VCaP (cell line): ENCODE results near the gene DNPH1.

Experiments
- H3K27ac ChIP-seq: fragments of 450-650 bp; 2 replicates; pipeline ENCODE4 v1.5.1; 2017
- TF ChIP-seq, protein P1 (sequence below): fragments of 450-650 bp; conservative IDR thresholded peaks from 2 replicates; pipeline ENCODE4 v1.5.1; 2017; ENCODE audit warnings: mild to moderate bottlenecking, moderate library complexity

The DNPH1 gene

DNA sequence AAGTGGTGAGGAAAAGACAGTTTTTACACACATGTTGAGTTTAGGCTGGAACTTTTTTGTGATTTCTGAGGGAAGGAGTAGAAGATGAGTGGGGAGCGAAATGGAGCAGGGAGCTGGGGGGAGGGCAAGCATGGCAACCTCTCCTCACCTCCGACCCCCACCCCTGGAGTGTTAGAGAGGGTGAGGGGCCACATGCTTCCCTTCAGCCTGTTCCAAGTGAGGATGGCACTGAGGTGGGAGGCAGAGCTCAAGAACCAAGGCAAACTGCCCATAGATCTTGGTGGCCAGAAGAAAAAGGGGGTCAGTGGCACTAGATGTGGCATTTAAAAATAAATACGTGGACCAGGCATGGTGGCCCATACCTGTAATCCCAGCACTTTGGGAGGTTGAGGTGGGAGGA is 18.8 kb upstream of the DNPH1 start:
- TF ChIP-seq, protein P1, sequence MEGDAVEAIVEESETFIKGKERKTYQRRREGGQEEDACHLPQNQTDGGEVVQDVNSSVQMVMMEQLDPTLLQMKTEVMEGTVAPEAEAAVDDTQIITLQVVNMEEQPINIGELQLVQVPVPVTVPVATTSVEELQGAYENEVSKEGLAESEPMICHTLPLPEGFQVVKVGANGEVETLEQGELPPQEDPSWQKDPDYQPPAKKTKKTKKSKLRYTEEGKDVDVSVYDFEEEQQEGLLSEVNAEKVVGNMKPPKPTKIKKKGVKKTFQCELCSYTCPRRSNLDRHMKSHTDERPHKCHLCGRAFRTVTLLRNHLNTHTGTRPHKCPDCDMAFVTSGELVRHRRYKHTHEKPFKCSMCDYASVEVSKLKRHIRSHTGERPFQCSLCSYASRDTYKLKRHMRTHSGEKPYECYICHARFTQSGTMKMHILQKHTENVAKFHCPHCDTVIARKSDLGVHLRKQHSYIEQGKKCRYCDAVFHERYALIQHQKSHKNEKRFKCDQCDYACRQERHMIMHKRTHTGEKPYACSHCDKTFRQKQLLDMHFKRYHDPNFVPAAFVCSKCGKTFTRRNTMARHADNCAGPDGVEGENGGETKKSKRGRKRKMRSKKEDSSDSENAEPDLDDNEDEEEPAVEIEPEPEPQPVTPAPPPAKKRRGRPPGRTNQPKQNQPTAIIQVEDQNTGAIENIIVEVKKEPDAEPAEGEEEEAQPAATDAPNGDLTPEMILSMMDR = no peak
- H3K27ac ChIP-seq = peak overlapping the region; percentile 75; the same call in 1 of the 2 replicates

GRCh38 chr6:43247114-43247999 is 18.1 kb upstream of the DNPH1 start:
- H3K27ac ChIP-seq = peak overlapping the region; percentile 75

DNA sequence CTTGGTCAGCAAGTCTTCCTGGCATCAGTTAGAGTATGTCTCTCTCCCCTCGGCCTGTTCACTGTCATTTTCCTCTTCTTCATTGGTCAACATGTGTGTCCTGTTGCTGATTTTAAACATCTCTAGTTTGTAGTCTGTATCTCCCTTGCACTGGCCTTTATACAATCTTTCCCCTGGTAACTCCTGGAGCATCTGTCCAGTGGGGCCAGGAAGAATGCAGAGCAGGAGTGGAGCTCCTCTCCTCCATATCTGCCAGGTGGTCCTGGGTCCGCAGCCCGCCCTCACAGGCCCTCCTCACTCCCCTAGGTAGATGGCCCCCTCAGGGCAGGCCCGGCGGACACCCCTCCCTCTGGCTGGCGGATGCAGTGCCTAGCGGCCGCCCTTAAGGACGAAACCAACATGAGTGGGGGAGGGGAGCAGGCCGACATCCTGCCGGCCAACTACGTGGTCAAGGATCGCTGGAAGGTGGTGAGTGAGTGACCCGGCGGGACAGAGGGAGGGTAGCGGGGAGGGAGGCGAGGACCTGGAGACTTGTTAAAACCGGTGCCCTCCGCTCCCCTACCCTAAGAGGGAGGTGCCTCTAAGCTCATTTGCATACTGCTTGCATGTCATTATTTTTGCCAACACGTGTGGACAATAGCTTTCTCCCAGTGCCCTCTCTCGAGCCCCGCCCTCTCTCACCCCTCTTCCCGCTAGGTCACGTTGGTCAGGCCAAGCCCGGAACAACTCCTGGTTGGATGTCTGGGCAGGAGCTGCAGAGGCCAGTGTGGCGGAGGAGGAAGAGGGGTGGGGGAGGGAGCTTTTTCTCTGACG is 17.2 kb upstream of the DNPH1 start:
- TF ChIP-seq, protein P1 = peak; percentile 1; the same call in 1 of the 2 replicates
- peak overlapping the region; percentile 75 for H3K27ac ChIP-seq

More at GRCh38 chr6:43247114-43247999, 18.1 kb upstream of the DNPH1 start:
- TF ChIP-seq, protein P1 = 0 out of 2 replicates have a peak, but pooled peaks have one; percentile 9

DNA sequence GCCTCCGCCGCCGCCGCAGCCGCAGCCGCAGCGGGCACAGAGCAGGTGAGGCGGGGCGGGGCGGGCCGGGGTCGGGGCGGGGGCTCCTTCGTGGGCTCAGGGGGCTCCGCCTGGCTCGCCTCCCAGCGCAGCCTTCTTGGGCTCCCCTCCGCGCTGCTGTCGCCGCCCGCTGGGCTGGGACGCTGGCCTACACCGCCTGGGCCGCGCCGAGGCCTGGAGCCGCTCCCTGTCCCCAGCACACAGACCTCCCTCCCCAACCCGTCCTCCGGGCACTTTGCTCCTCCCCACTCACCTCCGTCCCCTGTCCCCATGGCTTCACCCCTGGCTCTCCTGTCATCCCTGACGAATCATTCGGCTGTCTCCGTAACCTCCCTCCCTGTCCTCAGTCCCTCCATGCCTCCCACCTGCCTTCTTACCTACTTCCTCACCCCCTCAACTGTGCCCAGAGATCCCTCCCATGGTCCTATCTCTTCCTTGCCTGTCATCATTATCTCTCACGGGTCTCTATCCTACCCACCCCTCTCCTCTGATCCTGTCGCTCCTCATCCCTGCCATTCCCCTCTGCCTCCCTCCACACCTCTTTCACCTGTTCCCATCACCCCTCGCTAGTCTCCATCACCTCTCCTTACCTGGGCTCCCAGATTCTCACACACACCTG is 14.5 kb upstream of the DNPH1 start:
- TF ChIP-seq, protein P1 = no peak
- no peak overlapping the region for H3K27ac ChIP-seq

GRCh38 chr6:43242908-43243663 is 13.8 kb upstream of the DNPH1 start, which contains the start of gene TTBK1:
Gene TTBK1 (plus strand): TSS chr6:43243481. CDS start chr6:43246661, 3,180 bp downstream.
- no peak within 1 kb of the TSS for H3K27ac ChIP-seq
- TF ChIP-seq, protein P1 = no peak

GRCh38 chr6:43241446-43241845 is 12.2 kb upstream of the DNPH1 start:
- TF ChIP-seq, protein P1 = no peak
- H3K27ac ChIP-seq = no peak overlapping the region
